Ishikawa (cell line): ENCODE measurements around the gene DNAH2.
A peak's percentile ranks its signal among the peaks of the same experiment; 100 is the strongest.

Source experiments
- CEBPB ChIP-seq: IDR thresholded peaks from 2 replicates; pipeline ENCODE4 v1.6.1; 2012
- CREB1 ChIP-seq: IDR thresholded peaks from 2 replicates; pipeline ENCODE4 v1.6.1; 2012; ENCODE audit warnings: low read depth
- EGR1 ChIP-seq: IDR thresholded peaks from 2 replicates; pipeline ENCODE4 v1.6.1; 2012
- EP300 ChIP-seq: IDR thresholded peaks from 2 replicates; pipeline ENCODE4 v1.6.1; 2012; ENCODE audit warnings: borderline replicate concordance
- FOXM1 ChIP-seq: IDR thresholded peaks from 2 replicates; pipeline ENCODE4 v1.6.1; 2012; ENCODE audit warnings: low read depth, borderline replicate concordance
- NFIC ChIP-seq: IDR thresholded peaks from 2 replicates; pipeline ENCODE4 v1.6.1; 2012
- RAD21 ChIP-seq: IDR thresholded peaks from 2 replicates; pipeline ENCODE4 v1.6.1; 2012; ENCODE audit warnings: low read depth
- TAF1 ChIP-seq: IDR thresholded peaks from 2 replicates; pipeline ENCODE4 v1.6.1; 2012; ENCODE audit warnings: low read depth, mild to moderate bottlenecking
- TCF12 ChIP-seq: IDR thresholded peaks from 2 replicates; pipeline ENCODE4 v1.6.1; 2012; ENCODE audit warnings: low read depth
- TEAD4 ChIP-seq: IDR thresholded peaks from 2 replicates; pipeline ENCODE4 v1.6.1; 2012
- YY1 ChIP-seq: IDR thresholded peaks from 2 replicates; pipeline ENCODE4 v1.6.1; 2012; ENCODE audit warnings: low read depth
- ZBTB7A ChIP-seq: IDR thresholded peaks from 2 replicates; pipeline ENCODE4 v1.6.1; 2012; ENCODE audit warnings: low read depth
- TF ChIP-seq, protein P1 (sequence below): IDR thresholded peaks from 2 replicates; pipeline ENCODE4 v1.6.1; 2012; ENCODE audit warnings: low read depth, mild to moderate bottlenecking
- TF ChIP-seq, protein P2 (sequence below): IDR thresholded peaks from 2 replicates; pipeline ENCODE4 v1.6.1; 2012
- TF ChIP-seq, protein P3 (sequence below): IDR thresholded peaks from 2 replicates; pipeline ENCODE4 v1.6.1; 2012

DNAH2 gene

DNA sequence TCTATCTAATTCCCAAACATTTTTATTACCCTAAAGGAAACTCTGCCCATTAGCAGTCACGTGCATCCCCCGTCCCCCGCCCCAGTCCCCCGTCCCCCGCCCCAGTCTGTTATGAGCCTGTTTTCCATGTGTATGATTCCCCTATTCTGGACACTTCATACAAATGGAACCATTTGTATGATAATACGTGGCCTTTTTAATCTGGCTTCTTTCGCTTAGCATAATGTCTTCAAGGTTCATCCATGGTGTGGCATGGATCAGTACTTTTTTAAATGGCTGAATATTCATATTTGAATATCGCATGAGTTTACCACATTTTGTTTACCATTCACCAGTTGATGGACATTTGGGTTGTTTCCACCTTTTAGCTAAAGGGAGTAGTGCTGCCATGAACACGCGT, 49.5 kb downstream of the DNAH2 start:
- TF ChIP-seq FOXM1, result no peak

DNA sequence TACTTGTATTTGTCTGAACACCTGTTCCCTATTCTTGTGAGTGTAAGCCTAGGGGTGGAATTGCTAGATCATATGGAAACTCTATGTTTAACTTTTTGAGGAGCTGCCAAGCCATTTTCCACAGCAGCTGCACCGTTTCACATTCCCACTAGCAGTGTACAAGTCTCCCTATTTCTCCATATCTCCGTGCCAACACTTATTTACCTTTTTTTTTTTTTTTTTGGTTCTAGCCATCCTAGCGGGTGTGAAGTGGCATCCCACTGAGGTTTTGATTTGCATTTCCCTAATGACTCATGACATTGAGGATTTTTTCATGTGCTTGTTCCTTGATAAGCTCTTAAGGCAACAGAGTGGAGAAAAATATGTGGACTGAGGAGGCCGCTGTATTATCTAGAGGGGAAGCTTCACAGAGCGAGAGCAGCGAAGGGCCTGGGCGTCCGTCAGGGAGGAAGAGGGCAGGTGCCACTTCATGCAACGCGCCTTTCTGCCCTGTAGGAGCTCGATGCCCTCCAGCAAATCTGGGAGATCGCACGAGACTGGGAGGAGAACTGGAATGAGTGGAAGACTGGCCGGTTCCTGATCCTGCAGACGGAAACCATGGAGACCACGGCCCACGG, 50.0 kb downstream of the DNAH2 start:
- no peak for TF ChIP-seq TAF1
- TF ChIP-seq, protein P1, sequence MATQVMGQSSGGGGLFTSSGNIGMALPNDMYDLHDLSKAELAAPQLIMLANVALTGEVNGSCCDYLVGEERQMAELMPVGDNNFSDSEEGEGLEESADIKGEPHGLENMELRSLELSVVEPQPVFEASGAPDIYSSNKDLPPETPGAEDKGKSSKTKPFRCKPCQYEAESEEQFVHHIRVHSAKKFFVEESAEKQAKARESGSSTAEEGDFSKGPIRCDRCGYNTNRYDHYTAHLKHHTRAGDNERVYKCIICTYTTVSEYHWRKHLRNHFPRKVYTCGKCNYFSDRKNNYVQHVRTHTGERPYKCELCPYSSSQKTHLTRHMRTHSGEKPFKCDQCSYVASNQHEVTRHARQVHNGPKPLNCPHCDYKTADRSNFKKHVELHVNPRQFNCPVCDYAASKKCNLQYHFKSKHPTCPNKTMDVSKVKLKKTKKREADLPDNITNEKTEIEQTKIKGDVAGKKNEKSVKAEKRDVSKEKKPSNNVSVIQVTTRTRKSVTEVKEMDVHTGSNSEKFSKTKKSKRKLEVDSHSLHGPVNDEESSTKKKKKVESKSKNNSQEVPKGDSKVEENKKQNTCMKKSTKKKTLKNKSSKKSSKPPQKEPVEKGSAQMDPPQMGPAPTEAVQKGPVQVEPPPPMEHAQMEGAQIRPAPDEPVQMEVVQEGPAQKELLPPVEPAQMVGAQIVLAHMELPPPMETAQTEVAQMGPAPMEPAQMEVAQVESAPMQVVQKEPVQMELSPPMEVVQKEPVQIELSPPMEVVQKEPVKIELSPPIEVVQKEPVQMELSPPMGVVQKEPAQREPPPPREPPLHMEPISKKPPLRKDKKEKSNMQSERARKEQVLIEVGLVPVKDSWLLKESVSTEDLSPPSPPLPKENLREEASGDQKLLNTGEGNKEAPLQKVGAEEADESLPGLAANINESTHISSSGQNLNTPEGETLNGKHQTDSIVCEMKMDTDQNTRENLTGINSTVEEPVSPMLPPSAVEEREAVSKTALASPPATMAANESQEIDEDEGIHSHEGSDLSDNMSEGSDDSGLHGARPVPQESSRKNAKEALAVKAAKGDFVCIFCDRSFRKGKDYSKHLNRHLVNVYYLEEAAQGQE, result no peak
- no peak for TF ChIP-seq ZBTB7A
- TF ChIP-seq YY1, result no peak
- TF ChIP-seq TEAD4, result no peak
- no peak for TF ChIP-seq NFIC
- TF ChIP-seq EP300, result no peak
- TF ChIP-seq, protein P2, sequence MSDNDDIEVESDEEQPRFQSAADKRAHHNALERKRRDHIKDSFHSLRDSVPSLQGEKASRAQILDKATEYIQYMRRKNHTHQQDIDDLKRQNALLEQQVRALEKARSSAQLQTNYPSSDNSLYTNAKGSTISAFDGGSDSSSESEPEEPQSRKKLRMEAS, result no peak; the same call in 1 of the 2 replicates
- TF ChIP-seq CEBPB, result no peak
- no peak for TF ChIP-seq EGR1
- no peak for TF ChIP-seq FOXM1
- no peak for TF ChIP-seq CREB1

DNA sequence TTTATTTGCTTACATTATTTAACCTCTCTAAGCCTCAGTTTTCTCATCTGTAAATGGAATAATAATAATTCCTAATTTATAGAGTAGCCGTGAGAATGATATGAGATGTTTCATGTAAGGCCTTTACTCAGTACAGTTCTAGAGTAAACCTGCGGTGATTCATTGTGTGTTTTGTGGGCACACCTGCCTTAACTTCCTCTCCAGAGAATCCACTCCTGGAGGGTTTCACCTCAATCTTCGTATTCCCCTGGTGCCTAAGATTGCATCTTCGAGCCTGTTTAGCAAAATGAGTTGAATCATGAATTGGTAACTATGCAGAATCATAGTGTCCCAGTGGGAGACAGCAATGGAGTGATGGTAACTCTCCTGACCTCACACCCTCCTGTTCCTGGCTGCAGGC, 52.3 kb downstream of the DNAH2 start:
- TF ChIP-seq YY1, result no peak
- TF ChIP-seq TCF12, result no peak
- TF ChIP-seq EP300, result no peak
- no peak for TF ChIP-seq NFIC
- no peak for TF ChIP-seq EGR1
- TF ChIP-seq, protein P3, sequence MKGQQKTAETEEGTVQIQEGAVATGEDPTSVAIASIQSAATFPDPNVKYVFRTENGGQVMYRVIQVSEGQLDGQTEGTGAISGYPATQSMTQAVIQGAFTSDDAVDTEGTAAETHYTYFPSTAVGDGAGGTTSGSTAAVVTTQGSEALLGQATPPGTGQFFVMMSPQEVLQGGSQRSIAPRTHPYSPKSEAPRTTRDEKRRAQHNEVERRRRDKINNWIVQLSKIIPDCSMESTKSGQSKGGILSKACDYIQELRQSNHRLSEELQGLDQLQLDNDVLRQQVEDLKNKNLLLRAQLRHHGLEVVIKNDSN, result no peak
- no peak for TF ChIP-seq CREB1
- TF ChIP-seq TEAD4, result no peak
- no peak for TF ChIP-seq FOXM1
- no peak for TF ChIP-seq CEBPB
- no peak for TF ChIP-seq RAD21
- no peak for TF ChIP-seq ZBTB7A
- TF ChIP-seq, protein P1, result no peak
- TF ChIP-seq TAF1, result no peak
- TF ChIP-seq, protein P2, result no peak

DNA sequence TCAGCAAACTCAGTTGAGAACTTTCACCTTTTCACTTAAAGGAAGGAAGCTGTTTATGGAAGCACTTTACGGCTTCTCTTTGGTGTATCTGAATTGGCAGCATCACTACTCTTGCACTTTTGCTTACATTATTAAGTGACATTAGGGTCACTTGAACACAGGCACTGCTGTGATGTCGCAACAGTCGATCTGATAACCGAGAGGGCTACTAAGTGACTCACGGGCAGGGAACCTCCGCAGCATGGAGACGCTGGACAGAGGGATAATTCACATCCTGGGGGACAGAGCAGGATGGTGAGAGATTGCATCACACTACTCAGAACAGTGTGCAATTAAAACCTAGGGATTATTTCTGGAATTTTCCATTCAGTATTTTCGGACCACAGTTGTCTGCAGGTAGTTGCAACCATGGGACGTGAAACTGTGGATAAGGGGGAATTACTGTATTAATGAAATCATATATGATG, 56.5 kb downstream of the DNAH2 start:
- TF ChIP-seq, protein P1, result no peak
- 0 out of 2 replicates have a peak, but pooled peaks have one; percentile 17 for TF ChIP-seq CEBPB

DNA sequence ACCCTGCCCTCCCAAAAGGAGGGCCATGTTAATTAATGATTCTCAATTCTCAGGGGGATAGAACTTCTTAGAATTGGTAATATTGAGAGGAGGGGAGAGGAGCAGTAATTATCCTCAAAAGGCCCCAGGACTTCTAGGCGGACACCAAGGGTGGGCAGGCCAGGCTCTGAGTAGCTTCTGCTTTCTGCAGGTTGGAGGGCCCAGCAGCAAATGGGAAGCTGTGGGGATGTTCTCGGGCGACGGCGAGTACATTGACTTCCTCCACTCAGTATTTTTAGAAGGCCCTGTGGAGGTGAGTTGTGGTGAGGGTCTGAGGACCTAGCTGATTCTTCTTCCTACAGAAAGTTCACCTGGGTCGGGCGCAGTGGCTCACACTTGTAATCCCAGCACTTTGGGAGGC, 57.5 kb downstream of the DNAH2 start:
- no peak for TF ChIP-seq FOXM1
- TF ChIP-seq, protein P1, result no peak
- TF ChIP-seq CEBPB, result no peak
- no peak for TF ChIP-seq TEAD4
- TF ChIP-seq CREB1, result no peak
